PC-3 (cell line): ENCODE measurements around the gene OR2AP1.
"Not testable (repeated sequence)": the region's sequence is repeated elsewhere in the genome, so short reads cannot be mapped to it uniquely, and the experiment has no call there.

Source experiments
- CTCF ChIP-seq: fragments of 300-600 bp; sonication (generic); conservative IDR thresholded peaks from 2 replicates; pipeline ENCODE4 v1.5.1; 2017; ENCODE audit warnings: antibody characterized with exemption, low read depth, mild to moderate bottlenecking, low read length
- EZH2 ChIP-seq: fragments of 300-600 bp; sonication (generic); IDR thresholded peaks from one replicate; pipeline ENCODE4 v1.6.1; 2017; ENCODE audit warnings: antibody characterized with exemption, mild to moderate bottlenecking, low read length; ENCODE audit not compliant: unreplicated experiment

GRCh38 chr12:55548235-55548634, 24.0 kb upstream of the OR2AP1 start:
- not testable (repeated sequence) for TF ChIP-seq CTCF, EZH2
